Measurements from ENCODE around the gene PRSS21.

Gene PRSS21

GRCh38 chr16:2816751-2817339 is at the start of gene PRSS21:
Gene PRSS21 (plus strand): TSS chr16:2817237. CDS start chr16:2817269, 32 bp downstream.
- DNase-seq (ENCODE audit: low read depth), result peak; percentile 42

GRCh38 chr16:2767891-2768290 is 49.1 kb upstream of the PRSS21 start:
- DNase-seq (ENCODE audit: low read depth), result no peak

- no peak for DNase-seq (ENCODE audit: low read depth)
Observed at GRCh38 chr16:2768403-2769089, 48.5 kb upstream of the PRSS21 start.

GRCh38 chr16:2769100-2769529 is 47.9 kb upstream of the PRSS21 start:
- no peak for DNase-seq (ENCODE audit: low read depth)

- DNase-seq (ENCODE audit: low read depth), result no peak
Observed at GRCh38 chr16:2769675-2770056, 47.4 kb upstream of the PRSS21 start.

- no peak for DNase-seq (ENCODE audit: low read depth)
Observed at GRCh38 chr16:2770057-2770951, 46.7 kb upstream of the PRSS21 start.

- DNase-seq (ENCODE audit: low read depth), result no peak
Observed at GRCh38 chr16:2771496-2772402, 45.3 kb upstream of the PRSS21 start.

GRCh38 chr16:2773188-2773968 is 43.7 kb upstream of the PRSS21 start:
- DNase-seq (ENCODE audit: low read depth), result no peak

- no peak for DNase-seq (ENCODE audit: low read depth)
Observed at GRCh38 chr16:2774161-2774891, 42.7 kb upstream of the PRSS21 start.

DNA sequence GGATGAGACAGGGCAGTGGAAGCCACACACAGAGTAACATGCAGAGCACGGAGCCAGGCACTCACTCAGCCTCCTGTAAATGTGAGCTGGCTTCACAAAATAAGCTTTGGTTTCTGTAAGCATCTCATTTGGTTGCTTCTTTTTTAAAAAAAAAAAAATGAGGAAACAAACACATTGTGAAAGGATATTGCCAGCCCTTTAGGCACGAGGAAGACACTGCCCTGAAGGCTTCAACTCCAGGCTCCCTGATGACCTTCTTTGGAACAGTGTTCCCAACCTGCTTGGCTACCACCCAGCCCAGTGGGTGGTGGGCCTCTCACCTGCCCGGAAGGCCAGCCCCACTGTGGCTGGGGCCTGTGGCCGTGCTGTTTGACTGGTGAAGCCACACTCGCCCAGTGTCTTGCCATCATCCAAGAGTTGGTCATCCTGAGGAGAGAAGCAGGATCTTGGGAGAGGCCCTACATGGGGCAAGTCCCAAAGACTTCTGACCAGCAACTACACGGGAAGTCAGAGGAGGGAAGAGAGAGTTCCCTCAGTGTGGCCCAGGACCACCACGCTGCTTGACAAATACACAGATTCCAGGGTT is 41.8 kb upstream of the PRSS21 start:
- no peak for DNase-seq (ENCODE audit: low read depth)

DNA sequence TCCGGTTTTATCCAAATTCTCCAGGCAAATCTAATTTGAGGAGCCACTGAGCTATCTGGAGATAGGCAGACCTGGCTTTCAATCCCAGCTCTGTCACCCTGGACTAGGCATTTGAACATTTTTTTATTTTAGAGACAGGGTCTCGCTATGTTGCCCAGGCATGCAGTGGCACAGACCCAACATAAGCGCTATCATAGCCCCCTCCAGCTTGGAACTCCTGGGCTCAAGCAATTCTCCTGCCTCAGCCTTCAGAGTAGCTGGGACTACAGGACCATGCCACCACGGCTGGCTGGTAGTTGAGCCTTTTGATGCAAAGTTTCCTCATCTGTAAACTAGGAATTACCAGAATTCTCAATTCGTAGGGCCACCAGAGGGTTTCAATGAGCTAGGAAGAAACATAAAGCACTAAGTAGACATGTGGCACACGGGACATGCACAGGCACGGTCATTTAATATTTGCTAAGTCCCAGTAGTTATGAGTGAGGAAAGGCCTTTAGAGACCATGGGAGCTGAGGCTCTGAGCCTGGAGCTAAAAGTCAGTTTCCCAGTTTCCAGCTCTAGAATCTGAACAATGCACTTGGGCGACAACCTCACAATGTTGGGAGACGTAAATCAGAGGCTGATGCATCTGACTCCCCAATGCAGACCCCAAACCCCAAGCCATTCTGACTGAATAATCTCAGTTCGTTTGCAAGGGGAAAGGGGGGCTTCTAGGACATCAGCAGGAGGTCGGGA is 41.1 kb upstream of the PRSS21 start:
- no peak for DNase-seq (ENCODE audit: low read depth)

DNA sequence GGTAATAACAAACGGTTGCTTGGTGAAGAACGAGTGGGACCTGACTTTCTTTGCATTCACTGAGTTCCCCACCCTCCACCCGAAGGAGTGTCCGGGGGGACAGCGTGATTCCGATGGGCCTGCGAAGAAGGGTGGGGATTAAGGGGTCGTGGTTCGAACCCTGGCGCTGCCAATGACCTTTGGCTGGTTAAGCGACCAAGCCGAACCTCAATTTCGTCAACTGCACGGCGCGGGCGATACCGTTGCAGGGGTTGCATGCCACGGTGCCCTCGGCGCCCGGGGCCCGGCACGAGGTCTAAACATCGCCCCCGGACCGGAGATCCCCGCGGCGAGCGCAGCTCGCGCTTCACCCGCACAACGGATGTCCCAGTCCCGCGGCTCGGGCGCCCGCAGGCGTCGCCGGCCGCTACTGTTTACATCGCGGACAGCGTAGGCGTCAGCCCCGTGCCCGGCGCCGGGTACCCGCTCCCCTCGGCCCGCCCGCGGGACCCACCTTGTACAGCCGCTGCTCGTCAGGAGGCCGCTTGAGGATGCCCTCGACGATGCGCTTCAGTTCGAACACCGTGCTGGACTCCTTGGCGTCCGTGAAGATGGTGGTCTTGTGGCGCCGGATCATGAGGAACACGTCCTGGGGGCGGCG is 40.4 kb upstream of the PRSS21 start:
- DNase-seq (ENCODE audit: low read depth), result peak; percentile 38

DNA sequence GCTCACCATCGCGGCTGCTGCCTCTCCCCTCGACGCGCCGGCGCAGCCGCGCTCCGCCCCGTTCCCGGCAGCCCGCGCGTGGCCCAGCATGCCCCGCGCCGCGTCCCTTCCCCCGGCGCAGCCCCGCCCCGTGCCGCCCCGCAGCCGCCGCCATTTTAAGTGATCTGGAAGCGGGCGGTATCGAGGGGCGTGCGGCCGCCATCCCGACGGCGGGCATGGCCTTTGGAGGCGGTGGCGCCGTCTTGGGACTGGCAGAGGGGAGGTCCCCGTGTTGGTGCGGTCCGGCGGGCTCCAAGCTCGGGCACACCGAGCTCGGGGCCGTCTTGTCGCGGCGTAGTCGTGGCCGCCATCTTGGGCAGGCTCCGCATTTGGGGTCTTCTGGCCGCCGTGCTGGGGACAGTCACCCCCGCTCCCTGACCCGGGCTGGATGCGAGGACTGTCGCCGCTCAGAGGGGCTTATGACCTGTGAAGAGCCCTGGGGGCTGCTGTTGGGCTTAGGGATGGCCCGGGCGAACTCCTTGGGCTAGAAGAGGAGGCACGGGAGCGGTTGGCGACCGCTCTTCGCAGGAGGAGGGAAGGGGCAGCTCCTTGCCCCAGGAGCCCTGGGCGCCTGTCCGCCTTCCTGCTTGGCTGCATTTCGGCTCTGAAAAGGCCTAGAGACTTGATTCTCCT is 39.7 kb upstream of the PRSS21 start, which contains the start of gene ELOB:
ELOB (minus strand) TSS at position 50 of the 672 bp plus-strand sequence; CDS start at position 9, 41 bp downstream.
- peak; percentile 89 for DNase-seq (ENCODE audit: low read depth)

- no peak for DNase-seq (ENCODE audit: low read depth)
Observed at GRCh38 chr16:2777903-2778629, 39.0 kb upstream of the PRSS21 start.

- DNase-seq (ENCODE audit: low read depth), result no peak
Observed at GRCh38 chr16:2778630-2778958, 38.4 kb upstream of the PRSS21 start.

DNA sequence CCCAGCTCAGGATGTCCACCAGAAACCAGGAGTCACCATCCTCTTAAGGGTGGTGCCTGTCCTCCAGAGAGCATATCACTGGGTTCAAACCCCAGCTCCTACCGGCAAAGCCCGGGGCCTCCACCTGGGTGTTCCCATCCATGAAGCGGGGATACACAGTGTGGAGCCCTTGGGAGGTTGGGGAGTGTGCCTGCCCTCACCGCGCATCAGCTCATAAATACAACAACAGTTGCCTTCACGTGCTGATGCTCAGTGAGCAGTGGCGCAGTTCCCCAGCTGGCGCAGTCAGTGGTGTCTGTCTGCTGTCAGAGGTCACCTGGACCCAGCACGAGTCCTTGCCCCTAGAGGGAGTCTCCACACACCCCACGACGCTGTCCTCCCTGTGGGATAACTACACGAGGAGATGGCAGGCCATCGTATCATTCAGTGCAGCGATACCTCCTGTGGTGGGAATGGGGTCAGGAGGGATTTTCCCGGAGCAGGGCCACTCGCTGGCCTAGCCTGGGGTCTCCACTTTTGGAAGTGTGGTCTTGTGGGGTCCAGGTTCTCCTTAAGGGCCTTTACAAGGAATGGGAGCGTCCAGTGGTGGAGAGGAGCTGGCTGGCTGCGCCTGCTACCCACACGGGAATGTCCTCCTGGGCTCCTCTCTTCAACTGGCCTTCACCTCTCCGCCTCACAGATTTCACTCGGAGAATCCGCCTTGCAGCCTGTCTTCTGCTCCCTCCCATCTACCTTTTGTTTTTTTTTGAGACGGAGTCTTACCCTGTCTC is 37.7 kb upstream of the PRSS21 start:
- no peak for DNase-seq (ENCODE audit: low read depth)
